AG04450 (cell line): Measurements from ENCODE around the gene SHANK3. TPM values are rescaled to one million over a fixed set of nuclear protein-coding genes. Genes with fewer than 3 reads are reported as not detected.

Experiments
- CTCF ChIA-PET: fragments of 300-600, 350-600 bp; formaldehyde crosslinking; extraction: SDS; loops from one replicate; lab custom pipeline; 2022; ENCODE audit warnings: antibody characterized with exemption, inconsistent platforms; lab: Charles Lee
- POLR2A ChIA-PET: fragments of 350-600 bp; formaldehyde crosslinking; extraction: SDS; loops from one replicate; lab custom pipeline; 2021; ENCODE audit warnings: antibody characterized with exemption, inconsistent platforms; lab: Yijun Ruan, JAX
- DNase-seq: peaks from one replicate; pipeline ENCODE4 v3.0.0-alpha.2; 2011; ENCODE audit warnings: low read depth, low spot score
- H3K27ac ChIP-seq: one replicate; pipeline ENCODE4 v1.5.1; 2012; ENCODE audit warnings: low read depth, low read length, control low read depth
- H3K27me3 ChIP-seq: one replicate; pipeline ENCODE4 v1.6.0; 2012; ENCODE audit warnings: low read length; ENCODE audit not compliant: control insufficient read depth, insufficient read depth
- H3K4me3 ChIP-seq: 2 replicates; pipeline ENCODE4 v1.5.1; 2011; ENCODE audit warnings: mild to moderate bottlenecking, low read depth, low read length, control low read depth
- H3K9me3 ChIP-seq: 2 replicates; pipeline ENCODE4 v1.5.1; 2012; ENCODE audit warnings: low read length; ENCODE audit not compliant: control insufficient read depth, insufficient read depth
- CTCF ChIP-seq: IDR thresholded peaks from 2 replicates; pipeline ENCODE4 v1.5.1; 2011; ENCODE audit warnings: low read depth, low read length, control low read depth, inconsistent platforms
- polyA plus RNA-seq: library from polyadenylated mRNA; depleted of rRNA; stranded (reverse); fragments of >200 nt; gene quantifications from 2 replicates; pipeline ENCODE4 v1.2.3, GENCODE V29; 2011

SHANK3 gene
- polyA plus RNA-seq, 1 experiment: 0.47 TPM

- ChIA-PET CTCF (interaction anchor here (1.1 kb wide), 1 partner anchor 7 kb away, joined by 3 read pairs; no protein-coding TSS in a partner anchor), POLR2A (no interaction called here)
- Histone ChIP-seq H3K9me3 (no peaks in the 10 kb centered on the region), H3K4me3 (no peak overlapping the region), H3K27ac (no peak overlapping the region), H3K27me3 (peaks cover 17% of the 10 kb centered on the region)
- TF ChIP-seq CTCF: no peak
- no peak for DNase-seq
Measured at GRCh38 chr22:50699001-50699755, 26.6 kb downstream of the SHANK3 start.

GRCh38 chr22:50699756-50700386 lies 27.2 kb downstream of the SHANK3 start:
- DNase-seq: no peak
- Histone ChIP-seq H3K4me3 (no peak overlapping the region), H3K27me3 (peaks cover 10% of the 10 kb centered on the region), H3K9me3 (no peaks in the 10 kb centered on the region; the same call in 1 of the 2 replicates), H3K27ac (no peak overlapping the region)
- ChIA-PET POLR2A (no interaction called here), CTCF (no interaction called here)
- TF ChIP-seq CTCF: peak; percentile 19; the same call in 1 of the 2 replicates

- Histone ChIP-seq H3K4me3 (no peak overlapping the region), H3K27ac (no peak overlapping the region), H3K27me3 (peaks cover 5% of the 10 kb centered on the region), H3K9me3 (no peaks in the 10 kb centered on the region; the same call in 1 of the 2 replicates)
- ChIA-PET POLR2A (no interaction called here), CTCF (no interaction called here)
- TF ChIP-seq CTCF: no peak
- no peak for DNase-seq
Measured at GRCh38 chr22:50700387-50701075, 27.9 kb downstream of the SHANK3 start.

GRCh38 chr22:50701076-50701419 lies 28.4 kb downstream of the SHANK3 start:
- ChIA-PET CTCF (no interaction called here), POLR2A (no interaction called here)
- no peaks in the 10 kb centered on the region; the same call in 1 of the 2 replicates for H3K9me3 ChIP-seq
- no peak overlapping the region for H3K4me3 ChIP-seq
- H3K27me3 ChIP-seq: peaks cover 4% of the 10 kb centered on the region
- no peak overlapping the region for H3K27ac ChIP-seq
- TF ChIP-seq CTCF: no peak
- DNase-seq: no peak
